ENCODE data around the gene ATAD5. TPM values are rescaled to one million over a fixed set of nuclear protein-coding genes. Genes with fewer than 3 reads are reported as not detected.

ATAD5 gene
- total RNA-seq, 1 donor from 2014 or later = 2.6 TPM

- Histone ChIP-seq H3K27me3 (ENCODE audit: control insufficient read depth in 3 of 3, insufficient read depth in 3 of 3, low read length in 3 of 3) (no peaks in the 10 kb centered on the region), H3K9me3 (ENCODE audit: control insufficient read depth in 3 of 3, low read length in 3 of 3) (no peaks in the 10 kb centered on the region), H3K27ac (ENCODE audit: low read depth, low read length) (no peak overlapping the region), H3K4me1 (ENCODE audit: control insufficient read depth in 3 of 3, insufficient read depth in 3 of 3, low read length in 3 of 3) (no peaks in the 10 kb centered on the region), H3K9ac (ENCODE audit: low read depth in 1 of 3, low read length in 3 of 3) (no peak overlapping the region), H3K4me3 (ENCODE audit: low read length in 3 of 3) (no peak overlapping the region), H3K36me3 (ENCODE audit: control insufficient read depth in 3 of 3, insufficient read depth in 3 of 3, low read length in 3 of 3) (peaks cover 0 to 9% (median 0%) of the 10 kb centered on the region in 3 donors)
Observed at GRCh38 chr17:30838202-30838807, 6.5 kb downstream of the ATAD5 start.

- Histone ChIP-seq H3K9me3 (ENCODE audit: control insufficient read depth in 3 of 3, low read length in 3 of 3) (no peaks in the 10 kb centered on the region), H3K4me1 (ENCODE audit: control insufficient read depth in 3 of 3, insufficient read depth in 3 of 3, low read length in 3 of 3) (no peaks in the 10 kb centered on the region), H3K36me3 (ENCODE audit: control insufficient read depth in 3 of 3, insufficient read depth in 3 of 3, low read length in 3 of 3) (peaks cover 0 to 9% (median 0%) of the 10 kb centered on the region in 3 donors), H3K27me3 (ENCODE audit: control insufficient read depth in 3 of 3, insufficient read depth in 3 of 3, low read length in 3 of 3) (no peaks in the 10 kb centered on the region), H3K9ac (ENCODE audit: low read depth in 1 of 3, low read length in 3 of 3) (no peak overlapping the region), H3K27ac (ENCODE audit: low read depth, low read length) (no peak overlapping the region), H3K4me3 (ENCODE audit: low read length in 3 of 3) (no peak overlapping the region)
Observed at GRCh38 chr17:30840771-30841170, 9.0 kb downstream of the ATAD5 start.

GRCh38 chr17:30848021-30848420 lies 16.3 kb downstream of the ATAD5 start:
- H3K9ac ChIP-seq (ENCODE audit: low read depth in 1 of 3, low read length in 3 of 3) = no peak overlapping the region
- H3K27ac ChIP-seq (ENCODE audit: low read depth, low read length) = no peak overlapping the region
- no peaks in the 10 kb centered on the region for H3K27me3 ChIP-seq (ENCODE audit: control insufficient read depth in 3 of 3, insufficient read depth in 3 of 3, low read length in 3 of 3)
- H3K36me3 ChIP-seq (ENCODE audit: control insufficient read depth in 3 of 3, insufficient read depth in 3 of 3, low read length in 3 of 3) = peaks cover 0 to 2% (median 0%) of the 10 kb centered on the region in 3 donors
- H3K4me1 ChIP-seq (ENCODE audit: control insufficient read depth in 3 of 3, insufficient read depth in 3 of 3, low read length in 3 of 3) = no peaks in the 10 kb centered on the region
- no peaks in the 10 kb centered on the region for H3K9me3 ChIP-seq (ENCODE audit: control insufficient read depth in 3 of 3, low read length in 3 of 3)
- no peak overlapping the region for H3K4me3 ChIP-seq (ENCODE audit: low read length in 3 of 3)

- Histone ChIP-seq H3K27ac (ENCODE audit: low read depth, low read length) (no peak overlapping the region), H3K9ac (ENCODE audit: low read depth in 1 of 3, low read length in 3 of 3) (no peak overlapping the region), H3K4me1 (ENCODE audit: control insufficient read depth in 3 of 3, insufficient read depth in 3 of 3, low read length in 3 of 3) (no peaks in the 10 kb centered on the region), H3K9me3 (ENCODE audit: control insufficient read depth in 3 of 3, low read length in 3 of 3) (no peaks in the 10 kb centered on the region), H3K4me3 (ENCODE audit: low read length in 3 of 3) (no peak overlapping the region), H3K27me3 (ENCODE audit: control insufficient read depth in 3 of 3, insufficient read depth in 3 of 3, low read length in 3 of 3) (no peaks in the 10 kb centered on the region), H3K36me3 (ENCODE audit: control insufficient read depth in 3 of 3, insufficient read depth in 3 of 3, low read length in 3 of 3) (peaks cover 0 to under 1% (median 0%) of the 10 kb centered on the region in 3 donors)
Observed at GRCh38 chr17:30854146-30854545, 22.4 kb downstream of the ATAD5 start.

- no peaks in the 10 kb centered on the region for H3K27me3 ChIP-seq (ENCODE audit: control insufficient read depth in 3 of 3, insufficient read depth in 3 of 3, low read length in 3 of 3)
- H3K4me1 ChIP-seq (ENCODE audit: control insufficient read depth in 3 of 3, insufficient read depth in 3 of 3, low read length in 3 of 3) = no peaks in the 10 kb centered on the region
- H3K9me3 ChIP-seq (ENCODE audit: control insufficient read depth in 3 of 3, low read length in 3 of 3) = no peaks in the 10 kb centered on the region
- H3K27ac ChIP-seq (ENCODE audit: low read depth, low read length) = no peak overlapping the region
- no peak overlapping the region for H3K9ac ChIP-seq (ENCODE audit: low read depth in 1 of 3, low read length in 3 of 3)
- no peaks in the 10 kb centered on the region for H3K36me3 ChIP-seq (ENCODE audit: control insufficient read depth in 3 of 3, insufficient read depth in 3 of 3, low read length in 3 of 3)
- no peak overlapping the region for H3K4me3 ChIP-seq (ENCODE audit: low read length in 3 of 3)
Observed at GRCh38 chr17:30858556-30859250, 26.9 kb downstream of the ATAD5 start.

- no peaks in the 10 kb centered on the region for H3K9me3 ChIP-seq (ENCODE audit: control insufficient read depth in 3 of 3, low read length in 3 of 3)
- no peaks in the 10 kb centered on the region for H3K27me3 ChIP-seq (ENCODE audit: control insufficient read depth in 3 of 3, insufficient read depth in 3 of 3, low read length in 3 of 3)
- no peaks in the 10 kb centered on the region for H3K4me1 ChIP-seq (ENCODE audit: control insufficient read depth in 3 of 3, insufficient read depth in 3 of 3, low read length in 3 of 3)
- no peaks in the 10 kb centered on the region for H3K36me3 ChIP-seq (ENCODE audit: control insufficient read depth in 3 of 3, insufficient read depth in 3 of 3, low read length in 3 of 3)
- H3K9ac ChIP-seq (ENCODE audit: low read depth in 1 of 3, low read length in 3 of 3) = no peak overlapping the region
- H3K4me3 ChIP-seq (ENCODE audit: low read length in 3 of 3) = no peak overlapping the region
- H3K27ac ChIP-seq (ENCODE audit: low read depth, low read length) = no peak overlapping the region
Observed at GRCh38 chr17:30864636-30865035, 32.9 kb downstream of the ATAD5 start.

- Histone ChIP-seq H3K36me3 (ENCODE audit: control insufficient read depth in 3 of 3, insufficient read depth in 3 of 3, low read length in 3 of 3) (no peaks in the 10 kb centered on the region), H3K27me3 (ENCODE audit: control insufficient read depth in 3 of 3, insufficient read depth in 3 of 3, low read length in 3 of 3) (no peaks in the 10 kb centered on the region), H3K27ac (ENCODE audit: low read depth, low read length) (no peak overlapping the region), H3K4me3 (ENCODE audit: low read length in 3 of 3) (no peak overlapping the region), H3K9ac (ENCODE audit: low read depth in 1 of 3, low read length in 3 of 3) (no peak overlapping the region), H3K4me1 (ENCODE audit: control insufficient read depth in 3 of 3, insufficient read depth in 3 of 3, low read length in 3 of 3) (no peaks in the 10 kb centered on the region), H3K9me3 (ENCODE audit: control insufficient read depth in 3 of 3, low read length in 3 of 3) (no peaks in the 10 kb centered on the region)
Observed at GRCh38 chr17:30869005-30869404, 37.2 kb downstream of the ATAD5 start.

GRCh38 chr17:30886187-30886586 lies 54.4 kb downstream of the ATAD5 start:
- H3K27ac ChIP-seq (ENCODE audit: low read depth, low read length) = no peak overlapping the region
- H3K36me3 ChIP-seq (ENCODE audit: control insufficient read depth in 3 of 3, insufficient read depth in 3 of 3, low read length in 3 of 3) = no peaks in the 10 kb centered on the region
- no peaks in the 10 kb centered on the region for H3K27me3 ChIP-seq (ENCODE audit: control insufficient read depth in 3 of 3, insufficient read depth in 3 of 3, low read length in 3 of 3)
- H3K9ac ChIP-seq (ENCODE audit: low read depth in 1 of 3, low read length in 3 of 3) = no peak overlapping the region
- H3K4me1 ChIP-seq (ENCODE audit: control insufficient read depth in 3 of 3, insufficient read depth in 3 of 3, low read length in 3 of 3) = no peaks in the 10 kb centered on the region
- no peak overlapping the region for H3K4me3 ChIP-seq (ENCODE audit: low read length in 3 of 3)
- H3K9me3 ChIP-seq (ENCODE audit: control insufficient read depth in 3 of 3, low read length in 3 of 3) = no peaks in the 10 kb centered on the region

- no peaks in the 10 kb centered on the region for H3K27me3 ChIP-seq (ENCODE audit: control insufficient read depth in 3 of 3, insufficient read depth in 3 of 3, low read length in 3 of 3)
- H3K9ac ChIP-seq (ENCODE audit: low read depth in 1 of 3, low read length in 3 of 3) = no peak overlapping the region
- no peak overlapping the region for H3K27ac ChIP-seq (ENCODE audit: low read depth, low read length)
- H3K4me1 ChIP-seq (ENCODE audit: control insufficient read depth in 3 of 3, insufficient read depth in 3 of 3, low read length in 3 of 3) = no peaks in the 10 kb centered on the region
- no peak overlapping the region for H3K4me3 ChIP-seq (ENCODE audit: low read length in 3 of 3)
- peaks cover under 1 to 10% (median 7%) of the 10 kb centered on the region in 3 donors for H3K36me3 ChIP-seq (ENCODE audit: control insufficient read depth in 3 of 3, insufficient read depth in 3 of 3, low read length in 3 of 3)
- H3K9me3 ChIP-seq (ENCODE audit: control insufficient read depth in 3 of 3, low read length in 3 of 3) = no peaks in the 10 kb centered on the region
Observed at GRCh38 chr17:30894236-30894635, 62.5 kb downstream of the ATAD5 start.

- peaks cover 2 to 29% (median 21%) of the 10 kb centered on the region in 3 donors for H3K36me3 ChIP-seq (ENCODE audit: control insufficient read depth in 3 of 3, insufficient read depth in 3 of 3, low read length in 3 of 3)
- no peaks in the 10 kb centered on the region for H3K27me3 ChIP-seq (ENCODE audit: control insufficient read depth in 3 of 3, insufficient read depth in 3 of 3, low read length in 3 of 3)
- H3K27ac ChIP-seq (ENCODE audit: low read depth, low read length) = no peak overlapping the region
- no peaks in the 10 kb centered on the region for H3K4me1 ChIP-seq (ENCODE audit: control insufficient read depth in 3 of 3, insufficient read depth in 3 of 3, low read length in 3 of 3)
- H3K9ac ChIP-seq (ENCODE audit: low read depth in 1 of 3, low read length in 3 of 3) = no peak overlapping the region
- H3K4me3 ChIP-seq (ENCODE audit: low read length in 3 of 3) = no peak overlapping the region
- no peaks in the 10 kb centered on the region for H3K9me3 ChIP-seq (ENCODE audit: control insufficient read depth in 3 of 3, low read length in 3 of 3)
Observed at GRCh38 chr17:30897311-30897710, 65.5 kb downstream of the ATAD5 start.
